ENCODE results near the gene RBM33. TPM values are rescaled to one million over a fixed set of nuclear protein-coding genes. Genes with fewer than 3 reads are reported as not detected.

The RBM33 gene
- total and polyA plus RNA-seq, 9 of the 15 experiments (the other 6 are each of a cell fraction or from before 2014, with no cell fraction given): 4.4 to 80.7 (median 27.3) TPM

DNA sequence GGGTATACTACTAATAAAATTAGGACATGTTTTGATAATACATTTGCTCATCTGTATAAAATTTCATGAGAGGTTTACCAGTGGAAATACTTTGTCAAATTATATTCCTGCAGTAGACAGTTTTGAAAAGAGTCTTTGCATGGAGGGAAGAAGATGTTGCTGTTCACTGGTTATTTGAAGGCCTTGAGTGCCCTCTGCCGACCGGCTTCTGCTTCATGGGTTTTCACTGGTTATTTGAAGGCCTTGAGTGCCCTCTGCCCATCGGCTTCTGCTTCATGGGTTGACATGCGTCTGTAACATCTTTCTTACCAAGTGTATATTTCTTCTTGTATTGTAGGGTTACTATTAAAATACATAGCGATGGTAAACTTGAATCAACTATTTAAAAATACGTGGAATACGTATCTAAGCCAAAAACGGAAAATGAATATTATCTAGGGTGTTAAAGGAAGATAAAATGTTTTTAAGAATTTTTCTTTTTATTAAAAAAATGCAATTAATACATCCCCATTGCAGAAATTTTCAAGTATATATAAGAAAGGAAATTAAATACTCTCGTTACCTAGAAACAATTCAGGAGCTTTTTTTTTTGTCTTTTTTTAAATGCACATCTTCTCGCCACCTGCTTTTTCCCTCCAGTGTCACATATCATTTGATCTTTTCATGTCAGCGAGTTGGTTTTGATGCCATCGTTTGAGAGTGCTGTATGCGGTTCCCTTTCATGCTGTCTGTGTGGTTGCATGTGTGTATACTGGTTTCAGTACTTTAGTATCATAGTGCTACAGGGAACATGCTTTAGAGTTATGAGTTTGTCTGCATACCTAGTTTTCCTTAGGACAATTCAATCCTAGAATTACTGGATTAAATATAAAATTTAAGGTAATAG is 94.4 kb downstream of the RBM33 start (continued):
- TF ChIP-seq ZNF140 (CRISPR knock-in tag; IDR thresholded peaks at IDR 0.05) (peak; percentile 76; the same call in 1 of the 2 replicates), PHTF2 (CRISPR knock-in tag; IDR thresholded peaks at IDR 0.05) (0 out of 2 replicates have a peak, but pooled peaks have one; percentile 79), KLF10 (CRISPR knock-in tag; IDR thresholded peaks at IDR 0.05) (no peak), TEAD2 (tag; IDR thresholded peaks at IDR 0.05) (no peak), RAD21 (CRISPR knock-in tag; conservative IDR thresholded peaks at IDR 0.05 in 1 of 2, IDR thresholded peaks at IDR 0.05 in 1 of 2) (peak; percentile 67 to 85), OTX1 (CRISPR knock-in tag; IDR thresholded peaks at IDR 0.05) (no peak), SUPT5H (IDR thresholded peaks at IDR 0.05) (no peak), IFI16 (CRISPR knock-in tag; IDR thresholded peaks at IDR 0.05) (no peak), NFIC (IDR thresholded peaks at IDR 0.05) (no peak), EHMT2 (IDR thresholded peaks at IDR 0.05) (no peak), HOXB6 (CRISPR knock-in tag; IDR thresholded peaks at IDR 0.05; ENCODE audit: borderline replicate concordance) (peak; percentile 90), ZNF785 (CRISPR knock-in tag; IDR thresholded peaks at IDR 0.05) (no peak), SRSF9 (IDR thresholded peaks at IDR 0.05; ENCODE audit: borderline replicate concordance, low read depth, low read length) (no peak), ZBTB34 (CRISPR knock-in tag; IDR thresholded peaks at IDR 0.05) (no peak), SMC3 (conservative IDR thresholded peaks at IDR 0.05; ENCODE audit: insufficient read depth, low read depth, low read length) (peak; percentile 69), TCF7 (IDR thresholded peaks at IDR 0.05; ENCODE audit: borderline replicate concordance) (no peak), MTF1 (CRISPR knock-in tag; IDR thresholded peaks at IDR 0.05; ENCODE audit: borderline replicate concordance) (peak; percentile 77; the same call in 1 of the 2 replicates), CBFB (CRISPR knock-in tag; IDR thresholded peaks at IDR 0.05) (no peak), NFIX (CRISPR knock-in tag; IDR thresholded peaks at IDR 0.05; ENCODE audit: low read depth) (peak; percentile 43; the same call in 1 of the 2 replicates), STAT5A (IDR thresholded peaks at IDR 0.05; ENCODE audit: borderline replicate concordance, low read length) (no peak), MAX (CRISPR knock-in tag; IDR thresholded peaks at IDR 0.05) (no peak), EZH2 (IDR thresholded peaks at IDR 0.05; ENCODE audit: borderline replicate concordance, low read depth, low read length) (no peak)
- TF ChIP-seq, protein P1, sequence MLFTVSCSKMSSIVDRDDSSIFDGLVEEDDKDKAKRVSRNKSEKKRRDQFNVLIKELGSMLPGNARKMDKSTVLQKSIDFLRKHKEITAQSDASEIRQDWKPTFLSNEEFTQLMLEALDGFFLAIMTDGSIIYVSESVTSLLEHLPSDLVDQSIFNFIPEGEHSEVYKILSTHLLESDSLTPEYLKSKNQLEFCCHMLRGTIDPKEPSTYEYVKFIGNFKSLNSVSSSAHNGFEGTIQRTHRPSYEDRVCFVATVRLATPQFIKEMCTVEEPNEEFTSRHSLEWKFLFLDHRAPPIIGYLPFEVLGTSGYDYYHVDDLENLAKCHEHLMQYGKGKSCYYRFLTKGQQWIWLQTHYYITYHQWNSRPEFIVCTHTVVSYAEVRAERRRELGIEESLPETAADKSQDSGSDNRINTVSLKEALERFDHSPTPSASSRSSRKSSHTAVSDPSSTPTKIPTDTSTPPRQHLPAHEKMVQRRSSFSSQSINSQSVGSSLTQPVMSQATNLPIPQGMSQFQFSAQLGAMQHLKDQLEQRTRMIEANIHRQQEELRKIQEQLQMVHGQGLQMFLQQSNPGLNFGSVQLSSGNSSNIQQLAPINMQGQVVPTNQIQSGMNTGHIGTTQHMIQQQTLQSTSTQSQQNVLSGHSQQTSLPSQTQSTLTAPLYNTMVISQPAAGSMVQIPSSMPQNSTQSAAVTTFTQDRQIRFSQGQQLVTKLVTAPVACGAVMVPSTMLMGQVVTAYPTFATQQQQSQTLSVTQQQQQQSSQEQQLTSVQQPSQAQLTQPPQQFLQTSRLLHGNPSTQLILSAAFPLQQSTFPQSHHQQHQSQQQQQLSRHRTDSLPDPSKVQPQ (CRISPR knock-in tag; IDR thresholded peaks at IDR 0.05; ENCODE audit: borderline replicate concordance): no peak
- TF ChIP-seq, protein P2, sequence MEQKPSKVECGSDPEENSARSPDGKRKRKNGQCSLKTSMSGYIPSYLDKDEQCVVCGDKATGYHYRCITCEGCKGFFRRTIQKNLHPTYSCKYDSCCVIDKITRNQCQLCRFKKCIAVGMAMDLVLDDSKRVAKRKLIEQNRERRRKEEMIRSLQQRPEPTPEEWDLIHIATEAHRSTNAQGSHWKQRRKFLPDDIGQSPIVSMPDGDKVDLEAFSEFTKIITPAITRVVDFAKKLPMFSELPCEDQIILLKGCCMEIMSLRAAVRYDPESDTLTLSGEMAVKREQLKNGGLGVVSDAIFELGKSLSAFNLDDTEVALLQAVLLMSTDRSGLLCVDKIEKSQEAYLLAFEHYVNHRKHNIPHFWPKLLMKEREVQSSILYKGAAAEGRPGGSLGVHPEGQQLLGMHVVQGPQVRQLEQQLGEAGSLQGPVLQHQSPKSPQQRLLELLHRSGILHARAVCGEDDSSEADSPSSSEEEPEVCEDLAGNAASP (IDR thresholded peaks at IDR 0.05): no peak

Data from K562 (cell line).